ENCODE results near the gene PRKCB. TPM values are rescaled to one million over a fixed set of nuclear protein-coding genes. Genes with fewer than 3 reads are reported as not detected.
"Not testable (repeated sequence)": the region's sequence is repeated elsewhere in the genome, so short reads cannot be mapped to it uniquely, and the experiment has no call there.

PRKCB gene
- total RNA-seq, 1 experiment from 2014 or later = not detected

GRCh38 chr16:24013864-24014645 is 178.3 kb downstream of the PRKCB start:
- H3F3A ChIP-seq (ENCODE audit: low read length, unreplicated experiment) = no peaks in the 10 kb centered on the region
- no TSS peak for BruUV-seq (replicated peaks)
- H3K27ac ChIP-seq (ENCODE audit: low read length) = no peak overlapping the region
- H4K20me1 ChIP-seq (ENCODE audit: low read length) = no peaks in the 10 kb centered on the region
- H3K9me3 ChIP-seq (ENCODE audit: low read length) = no peaks in the 10 kb centered on the region
- ChIA-PET CTCF (no interaction called here), POLR2A (ENCODE audit: unreplicated experiment) (no interaction called here)
- H3K4me2 ChIP-seq (ENCODE audit: low read length) = no peak overlapping the region
- no peaks in the 10 kb centered on the region for H3K4me1 ChIP-seq (ENCODE audit: insufficient read depth, low read length)
- no peaks in the 10 kb centered on the region for H3K79me2 ChIP-seq (ENCODE audit: low read length)
- no peak overlapping the region for H3K9ac ChIP-seq (ENCODE audit: low read length)
- H3K36me3 ChIP-seq (ENCODE audit: low read depth, low read length) = no peaks in the 10 kb centered on the region; the same call in 1 of the 2 replicates
- DNase-seq = no peak
- H3K4me3 ChIP-seq (ENCODE audit: low read length) = no peak overlapping the region
- no peak for ATAC-seq
- H2AFZ ChIP-seq (ENCODE audit: low read length) = no peak overlapping the region
- no peaks in the 10 kb centered on the region for H3K27me3 ChIP-seq (ENCODE audit: low read length)
- intact Hi-C loops (cut with micrococcal nuclease) = loop anchor here (5.0 kb wide), 1 partner anchor 277 kb away; no protein-coding TSS in a partner anchor
- TF ChIP-seq EZH2 (IDR thresholded peaks at IDR 0.05; ENCODE audit: low read length, unreplicated experiment) (no peak), EZH2phosphoT487 (IDR thresholded peaks at IDR 0.05; ENCODE audit: borderline replicate concordance, low read length) (no peak)
- TF ChIP-seq, protein P1, sequence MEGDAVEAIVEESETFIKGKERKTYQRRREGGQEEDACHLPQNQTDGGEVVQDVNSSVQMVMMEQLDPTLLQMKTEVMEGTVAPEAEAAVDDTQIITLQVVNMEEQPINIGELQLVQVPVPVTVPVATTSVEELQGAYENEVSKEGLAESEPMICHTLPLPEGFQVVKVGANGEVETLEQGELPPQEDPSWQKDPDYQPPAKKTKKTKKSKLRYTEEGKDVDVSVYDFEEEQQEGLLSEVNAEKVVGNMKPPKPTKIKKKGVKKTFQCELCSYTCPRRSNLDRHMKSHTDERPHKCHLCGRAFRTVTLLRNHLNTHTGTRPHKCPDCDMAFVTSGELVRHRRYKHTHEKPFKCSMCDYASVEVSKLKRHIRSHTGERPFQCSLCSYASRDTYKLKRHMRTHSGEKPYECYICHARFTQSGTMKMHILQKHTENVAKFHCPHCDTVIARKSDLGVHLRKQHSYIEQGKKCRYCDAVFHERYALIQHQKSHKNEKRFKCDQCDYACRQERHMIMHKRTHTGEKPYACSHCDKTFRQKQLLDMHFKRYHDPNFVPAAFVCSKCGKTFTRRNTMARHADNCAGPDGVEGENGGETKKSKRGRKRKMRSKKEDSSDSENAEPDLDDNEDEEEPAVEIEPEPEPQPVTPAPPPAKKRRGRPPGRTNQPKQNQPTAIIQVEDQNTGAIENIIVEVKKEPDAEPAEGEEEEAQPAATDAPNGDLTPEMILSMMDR (conservative IDR thresholded peaks at IDR 0.05; ENCODE audit: low read depth, low read length) = no peak
- no peaks in the 10 kb centered on the region for H3K9me2 ChIP-seq (replicated peaks; ENCODE audit: low read length)

DNA sequence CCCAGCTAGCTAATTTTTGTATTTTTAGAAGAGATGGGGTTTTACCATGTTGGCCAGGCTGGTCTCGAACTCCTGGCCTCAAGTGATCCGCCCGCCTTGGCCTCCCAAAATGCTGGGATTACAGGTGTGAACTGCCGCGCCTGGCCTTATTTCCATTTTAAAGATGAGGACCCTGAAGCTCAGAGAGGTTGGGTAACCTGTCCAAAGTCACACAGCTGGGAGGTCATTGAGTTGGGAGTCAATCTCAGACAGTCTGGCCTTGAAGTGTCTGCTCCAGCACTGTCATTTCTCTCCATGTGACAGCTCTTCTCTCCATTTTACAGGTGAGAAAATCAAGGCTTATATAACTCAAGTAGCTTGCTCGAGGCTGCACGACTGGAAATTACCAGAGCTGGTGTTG is 179.2 kb downstream of the PRKCB start:
- H3K9ac ChIP-seq (ENCODE audit: low read length); H3K27ac ChIP-seq (ENCODE audit: low read length); ATAC-seq; H3K4me3 ChIP-seq (ENCODE audit: low read length); H3K27me3 ChIP-seq (ENCODE audit: low read length); BruUV-seq (replicated peaks); H3K79me2 ChIP-seq (ENCODE audit: low read length); H4K20me1 ChIP-seq (ENCODE audit: low read length); H3K4me1 ChIP-seq (ENCODE audit: insufficient read depth, low read length); POLR2A ChIA-PET (ENCODE audit: unreplicated experiment); H3K36me3 ChIP-seq (ENCODE audit: low read depth, low read length); H3K4me2 ChIP-seq (ENCODE audit: low read length); H3F3A ChIP-seq (ENCODE audit: low read length, unreplicated experiment); DNase-seq; H3K9me2 ChIP-seq (replicated peaks; ENCODE audit: low read length); H3K9me3 ChIP-seq (ENCODE audit: low read length); H2AFZ ChIP-seq (ENCODE audit: low read length): not testable (repeated sequence)
- CTCF ChIA-PET = interaction anchor here (0.6 kb wide), 1 partner anchor 412 kb away, joined by 6 read pairs; no protein-coding TSS in a partner anchor
- intact Hi-C loops (cut with micrococcal nuclease) = loop anchor here (5.0 kb wide), 1 partner anchor 278 kb away; no protein-coding TSS in a partner anchor

GRCh38 chr16:24015923-24016322 is 180.1 kb downstream of the PRKCB start:
- no peak overlapping the region for H3K27ac ChIP-seq (ENCODE audit: low read length)
- no peak for TF ChIP-seq EZH2 (IDR thresholded peaks at IDR 0.05; ENCODE audit: low read length, unreplicated experiment)
- TF ChIP-seq, protein P1 (conservative IDR thresholded peaks at IDR 0.05; ENCODE audit: low read depth, low read length) = no peak
- no peak for TF ChIP-seq EZH2phosphoT487 (IDR thresholded peaks at IDR 0.05; ENCODE audit: borderline replicate concordance, low read length)
- ChIA-PET POLR2A (ENCODE audit: unreplicated experiment) (no interaction called here), CTCF (no interaction called here)
- H3K9me3 ChIP-seq (ENCODE audit: low read length) = no peaks in the 10 kb centered on the region
- H3K9me2 ChIP-seq (replicated peaks; ENCODE audit: low read length) = no peaks in the 10 kb centered on the region
- H3K4me3 ChIP-seq (ENCODE audit: low read length) = no peak overlapping the region
- BruUV-seq (replicated peaks) = no TSS peak
- no peak overlapping the region for H3K4me2 ChIP-seq (ENCODE audit: low read length)
- H3K9ac ChIP-seq (ENCODE audit: low read length) = no peak overlapping the region
- H3K79me2 ChIP-seq (ENCODE audit: low read length) = no peaks in the 10 kb centered on the region
- H3K27me3 ChIP-seq (ENCODE audit: low read length) = no peaks in the 10 kb centered on the region
- H4K20me1 ChIP-seq (ENCODE audit: low read length) = no peaks in the 10 kb centered on the region
- no peak for DNase-seq
- no peaks in the 10 kb centered on the region for H3F3A ChIP-seq (ENCODE audit: low read length, unreplicated experiment)
- H2AFZ ChIP-seq (ENCODE audit: low read length) = no peak overlapping the region
- no peaks in the 10 kb centered on the region for H3K36me3 ChIP-seq (ENCODE audit: low read depth, low read length)
- no peak for ATAC-seq
- intact Hi-C loops (cut with micrococcal nuclease) = no loop called here
- no peaks in the 10 kb centered on the region for H3K4me1 ChIP-seq (ENCODE audit: insufficient read depth, low read length)

All from PC-3 (cell line).